CD4-positive, alpha-beta T cell (primary cell): ENCODE results near the gene RAET1L. TPM values are rescaled to one million over a fixed set of nuclear protein-coding genes. Genes with fewer than 3 reads are reported as not detected.
"Not testable (repeated sequence)": the region's sequence is repeated elsewhere in the genome, so short reads cannot be mapped to it uniquely, and the experiment has no call there.

Experiments
- ATAC-seq: fragments of 200-7000 bp; cut with Tn5 transposase; one replicate; pipeline ENCODE4 v1.10.0; 2022; ENCODE audit warnings: mild to moderate bottlenecking; ENCODE audit not compliant: poor library complexity
- CTCF ChIA-PET: fragments of 350-600 bp; sonication (Branson Sonifier 250); formaldehyde crosslinking; loops from one replicate; lab custom pipeline; 2021; ENCODE audit warnings: antibody characterized with exemption, inconsistent platforms; lab: Charles Lee
- POLR2A ChIA-PET: fragments of 350-600 bp; sonication (Branson Sonifier 250); formaldehyde crosslinking; loops from one replicate; lab custom pipeline; 2021; ENCODE audit warnings: antibody characterized with exemption, inconsistent platforms; lab: Charles Lee
- DNase-seq, 14 experiments: peaks; one replicate each; pipeline ENCODE4 v3.0.0-alpha.2; 2013 to 2020; ENCODE audit warnings: mixed read lengths in 2 of 14
- H3K27ac ChIP-seq, 2 donors: one replicate each; pipeline versions ENCODE4 v1.5.1 to v1.7.0; 2013; ENCODE audit warnings: low read length in 2 of 2, low read depth in 1 of 2, mild to moderate bottlenecking in 1 of 2
- H3K27me3 ChIP-seq, 2 experiments: 1 replicate in 1 of 2; 2 replicates in 1 of 2; pipeline versions ENCODE4 v1.6.1 to v1.7.0; 2013; ENCODE audit warnings: low read length in 2 of 2, control low read depth in 1 of 2, mild to moderate bottlenecking in 1 of 2, moderate library complexity in 1 of 2; ENCODE audit not compliant: insufficient read depth in 2 of 2, control insufficient read depth in 1 of 2
- H3K36me3 ChIP-seq: one replicate; pipeline ENCODE4 v1.6.1; 2013; ENCODE audit warnings: low read length, control low read depth; ENCODE audit not compliant: insufficient read depth
- H3K4me1 ChIP-seq: one replicate; pipeline ENCODE4 v1.6.1; 2013; ENCODE audit warnings: low read length, control low read depth; ENCODE audit not compliant: insufficient read depth
- H3K4me3 ChIP-seq: one replicate; pipeline ENCODE4 v1.5.1; 2013; ENCODE audit warnings: mild to moderate bottlenecking, low read length, moderate library complexity
- H3K9me3 ChIP-seq, 2 experiments: 1 replicate in 1 of 2; 2 replicates in 1 of 2; pipeline versions ENCODE4 v1.6.1 to v1.7.0; 2013; ENCODE audit warnings: low read length in 2 of 2, mild to moderate bottlenecking in 2 of 2, control low read depth in 1 of 2, moderate library complexity in 1 of 2; ENCODE audit not compliant: control insufficient read depth in 1 of 2, insufficient read depth in 1 of 2
- H3K27ac Mint-ChIP-seq: one replicate; pipeline ENCODE4 v1.8.0; 2020; ENCODE audit warnings: mixed read lengths
- H3K27me3 Mint-ChIP-seq: one replicate; pipeline ENCODE4 v1.8.0; 2021; ENCODE audit warnings: mixed read lengths
- H3K36me3 Mint-ChIP-seq: one replicate; pipeline ENCODE4 v1.8.0; 2021; ENCODE audit warnings: low read depth, mixed read lengths
- H3K4me1 Mint-ChIP-seq: one replicate; pipeline ENCODE4 v1.8.0; 2021; ENCODE audit warnings: low read depth, mixed read lengths
- H3K4me3 Mint-ChIP-seq: one replicate; pipeline ENCODE4 v1.8.0; 2020; ENCODE audit warnings: mild to moderate bottlenecking, mixed read lengths
- H3K9me3 Mint-ChIP-seq: one replicate; pipeline ENCODE4 v1.8.0; 2020; ENCODE audit warnings: mixed read lengths
- intact Hi-C, 2 experiments: fragments of 100-400 bp; cut with DNase I in 1 of 2; cut with micrococcal nuclease in 1 of 2; formaldehyde crosslinking; loops; one replicate each; pipeline versions ENCODE4 v1.15.1 to v1.9.0; 2023 to 2025; cut with DNase I, micrococcal nuclease
- total RNA-seq, 174 experiments: library from RNA in 2 of 174; stranded (reverse) in 2 of 174; gene quantifications; one replicate each; pipeline ENCODE4 v1.2.3 and lab custom pipeline; 2021 to 2026
- TF ChIP-seq, protein P1 (sequence below): fragments of 200-600 bp; IDR thresholded peaks from one replicate; pipeline ENCODE4 v1.8.0; 2022; ENCODE audit warnings: antibody characterized with exemption, mild to moderate bottlenecking

RAET1L gene
- total RNA-seq, 2 experiments from 2014 or later, result not detected

DNA sequence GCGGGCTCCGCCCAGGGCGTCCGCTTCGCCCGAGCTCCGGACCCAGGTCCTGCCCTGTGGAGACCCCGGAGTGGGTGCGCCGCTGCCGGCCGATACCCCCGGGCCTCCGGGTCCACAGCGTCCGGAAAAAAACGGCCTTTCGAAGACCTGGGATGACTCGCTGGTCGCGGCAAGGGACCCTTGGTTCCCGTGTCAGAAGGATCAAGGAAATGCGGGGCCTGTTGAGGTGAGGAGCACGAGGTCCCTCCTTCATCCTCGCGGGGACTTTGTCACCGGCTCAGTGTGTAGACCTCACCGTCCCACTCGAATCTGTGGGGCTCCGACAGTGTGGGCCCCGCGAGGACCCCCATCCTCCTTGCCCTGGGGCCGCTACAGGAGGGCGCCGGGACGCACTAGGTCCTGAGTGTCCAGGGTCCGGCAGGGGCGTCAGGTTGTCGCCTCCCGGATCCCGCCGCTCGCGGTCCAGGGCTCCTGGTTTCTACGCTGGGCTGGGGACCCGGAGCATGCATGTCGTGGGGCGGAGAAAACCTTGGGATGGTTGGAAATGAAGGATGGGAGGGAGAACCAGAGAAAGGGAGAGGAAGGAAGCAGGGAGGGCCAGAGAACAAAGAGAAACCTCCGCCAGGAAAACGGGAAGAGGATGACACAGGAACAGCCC is 10.6 kb downstream of the RAET1L start:
- POLR2A ChIA-PET, result not testable (repeated sequence)

DNA sequence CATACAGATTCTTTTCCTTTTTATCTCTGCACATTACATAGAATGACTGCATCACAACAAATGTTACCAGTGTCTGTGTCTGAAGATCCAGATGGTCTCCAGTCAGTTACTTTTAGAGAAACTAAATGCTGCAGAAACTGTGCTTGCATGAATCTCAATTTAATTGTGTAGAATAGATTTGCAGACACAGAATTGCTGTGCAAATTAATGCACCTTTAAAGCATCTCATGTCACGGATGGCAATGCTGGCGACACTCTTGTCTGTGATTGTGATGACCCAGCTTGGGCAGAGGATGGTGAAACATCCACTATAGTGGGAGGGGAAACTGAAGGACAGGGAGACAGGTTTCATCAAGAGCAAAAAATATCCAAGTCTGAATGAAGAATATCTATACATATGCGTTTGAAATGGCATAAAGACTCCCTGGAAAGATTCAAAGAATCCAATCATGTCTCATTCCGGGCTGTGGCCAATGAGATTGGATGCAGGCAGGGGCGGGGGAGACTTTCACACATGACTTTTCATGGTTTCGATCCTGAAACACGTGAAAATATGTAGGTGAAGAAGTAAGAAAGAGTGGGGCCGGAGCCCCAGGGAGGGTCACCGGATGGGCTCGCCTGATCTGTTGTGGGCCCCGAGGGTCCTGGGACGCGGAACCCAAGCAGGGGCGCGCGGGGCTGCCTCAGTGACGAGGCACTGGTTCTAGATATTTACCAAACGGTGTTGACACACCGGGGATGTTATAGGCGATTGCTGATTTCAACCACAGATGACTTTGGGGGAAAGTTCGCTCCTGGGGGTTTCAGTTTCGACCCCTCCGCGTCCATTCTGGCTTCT is 11.3 kb downstream of the RAET1L start:
- ATAC-seq, H3K27ac ChIP-seq, H3K36me3 ChIP-seq, CTCF ChIA-PET, H3K9me3 ChIP-seq, DNase-seq, H3K4me3 ChIP-seq, H3K36me3 Mint-ChIP-seq, H3K9me3 Mint-ChIP-seq, POLR2A ChIA-PET, H3K27ac Mint-ChIP-seq: not testable (repeated sequence)
- H3K4me1 Mint-ChIP-seq, result peaks cover 19% of the 10 kb centered on the region
- H3K4me3 Mint-ChIP-seq, result peak overlapping the region; percentile 45
- peaks cover 14% of the 10 kb centered on the region for H3K4me1 ChIP-seq
- peaks cover 88% of the 10 kb centered on the region for H3K27me3 Mint-ChIP-seq
- intact Hi-C loops, result loop anchor here in 1 of 2 experiments (10.0 kb wide), 1 partner anchor 469 kb away; the partner anchor contains the start of gene PPIL4
- peaks cover 34 to 64% of the 10 kb centered on the region in 2 experiments for H3K27me3 ChIP-seq

More for the DNA sequence above, 10.6 kb downstream of the RAET1L start:
- ATAC-seq, H3K36me3 ChIP-seq, H3K27ac Mint-ChIP-seq, DNase-seq, H3K27ac ChIP-seq, H3K9me3 Mint-ChIP-seq, CTCF ChIA-PET, H3K9me3 ChIP-seq, H3K4me3 Mint-ChIP-seq, H3K36me3 Mint-ChIP-seq, H3K4me3 ChIP-seq: not testable (repeated sequence)
- H3K27me3 Mint-ChIP-seq, result peaks cover 89% of the 10 kb centered on the region
- intact Hi-C loops, result loop anchor here in 1 of 2 experiments (5.0 to 10.0 kb wide), 2 partner anchors 292 to 470 kb away; partner anchors contain the start of gene PPIL4
- H3K4me1 ChIP-seq, result peaks cover 14% of the 10 kb centered on the region
- peaks cover 38 to 59% of the 10 kb centered on the region in 2 experiments for H3K27me3 ChIP-seq
- peaks cover 19% of the 10 kb centered on the region for H3K4me1 Mint-ChIP-seq

DNA sequence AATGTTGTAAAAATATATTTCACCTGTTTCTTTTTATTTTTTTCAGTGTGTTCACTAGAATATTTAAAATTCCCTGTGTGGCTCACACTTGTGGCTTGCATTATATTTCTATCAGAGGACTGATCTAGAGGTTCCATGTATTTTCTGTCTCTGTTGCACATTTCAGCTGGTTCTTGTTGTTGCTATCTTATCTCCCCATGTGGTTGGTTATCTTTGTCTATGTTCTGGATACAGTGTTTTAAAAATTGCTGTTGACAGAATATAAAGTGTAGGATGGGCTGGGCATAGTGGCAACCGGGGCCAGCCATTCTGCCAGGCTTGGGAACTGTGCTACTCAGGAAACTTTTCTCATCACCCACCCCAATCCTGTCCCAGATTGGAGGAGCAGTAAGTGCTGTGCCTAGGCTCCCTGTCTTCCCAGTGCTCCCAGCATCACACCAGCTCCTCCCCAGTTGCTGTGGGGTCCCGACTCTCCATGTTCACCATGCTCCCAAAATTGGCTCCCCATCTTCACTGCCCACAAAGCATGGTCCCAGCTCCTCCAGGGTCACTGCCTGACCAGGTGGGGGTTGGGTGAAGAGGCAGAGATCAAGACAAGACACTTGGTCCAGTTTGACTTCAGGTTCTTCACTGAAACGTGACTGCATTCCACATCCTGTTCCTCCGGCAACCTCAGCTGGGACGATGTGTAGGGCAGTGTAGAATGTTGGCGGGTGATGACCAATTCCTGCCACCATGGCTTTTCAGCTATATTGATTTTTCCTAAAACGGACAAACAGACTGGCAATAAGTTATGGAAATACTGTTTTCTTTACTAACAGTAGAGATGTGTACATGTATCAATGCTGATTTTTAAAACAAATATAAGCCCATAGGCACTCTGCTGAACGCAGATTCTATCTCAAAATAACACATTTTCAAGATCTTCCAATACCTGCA is 12.2 kb downstream of the RAET1L start:
- H3K4me3 Mint-ChIP-seq, result not testable (repeated sequence)

DNA sequence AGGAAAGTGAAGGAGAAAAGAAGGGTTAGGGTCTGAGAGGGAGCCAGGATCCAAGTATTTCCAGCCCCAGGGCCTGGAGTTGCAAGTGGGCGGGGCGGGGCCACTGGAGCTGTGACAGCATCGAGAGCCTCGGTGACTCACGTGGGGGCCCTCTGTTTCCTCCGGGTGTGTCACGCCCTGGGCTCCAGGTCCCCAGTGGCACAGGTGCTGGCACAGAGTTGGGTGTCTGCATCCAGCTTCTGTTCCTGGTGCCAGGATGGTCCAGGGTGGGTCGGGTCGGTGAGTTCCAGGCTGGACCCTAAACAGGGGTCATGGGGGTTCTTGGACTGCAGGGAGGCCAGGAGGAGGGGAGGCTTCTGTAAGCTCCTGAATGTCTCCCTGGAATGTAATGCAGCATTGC is 16.7 kb downstream of the RAET1L start:
- peaks cover 57% of the 10 kb centered on the region for H3K27me3 Mint-ChIP-seq
- peaks cover 16 to 35% of the 10 kb centered on the region in 2 experiments for H3K27me3 ChIP-seq
- no peak overlapping the region for H3K4me3 ChIP-seq
- H3K27ac ChIP-seq, result no peak overlapping the region
- no peaks in the 10 kb centered on the region for H3K9me3 ChIP-seq
- no peaks in the 10 kb centered on the region for H3K36me3 ChIP-seq
- POLR2A ChIA-PET, result no interaction called here
- CTCF ChIA-PET, result interaction anchor here (1.3 kb wide), 1 partner anchor 18 kb away, joined by 3 read pairs; no protein-coding TSS in a partner anchor
- H3K4me1 ChIP-seq, result peaks cover 32% of the 10 kb centered on the region
- TF ChIP-seq, protein P1, sequence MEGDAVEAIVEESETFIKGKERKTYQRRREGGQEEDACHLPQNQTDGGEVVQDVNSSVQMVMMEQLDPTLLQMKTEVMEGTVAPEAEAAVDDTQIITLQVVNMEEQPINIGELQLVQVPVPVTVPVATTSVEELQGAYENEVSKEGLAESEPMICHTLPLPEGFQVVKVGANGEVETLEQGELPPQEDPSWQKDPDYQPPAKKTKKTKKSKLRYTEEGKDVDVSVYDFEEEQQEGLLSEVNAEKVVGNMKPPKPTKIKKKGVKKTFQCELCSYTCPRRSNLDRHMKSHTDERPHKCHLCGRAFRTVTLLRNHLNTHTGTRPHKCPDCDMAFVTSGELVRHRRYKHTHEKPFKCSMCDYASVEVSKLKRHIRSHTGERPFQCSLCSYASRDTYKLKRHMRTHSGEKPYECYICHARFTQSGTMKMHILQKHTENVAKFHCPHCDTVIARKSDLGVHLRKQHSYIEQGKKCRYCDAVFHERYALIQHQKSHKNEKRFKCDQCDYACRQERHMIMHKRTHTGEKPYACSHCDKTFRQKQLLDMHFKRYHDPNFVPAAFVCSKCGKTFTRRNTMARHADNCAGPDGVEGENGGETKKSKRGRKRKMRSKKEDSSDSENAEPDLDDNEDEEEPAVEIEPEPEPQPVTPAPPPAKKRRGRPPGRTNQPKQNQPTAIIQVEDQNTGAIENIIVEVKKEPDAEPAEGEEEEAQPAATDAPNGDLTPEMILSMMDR, result no peak
- peaks cover 18% of the 10 kb centered on the region for H3K4me1 Mint-ChIP-seq
- no peak overlapping the region for H3K4me3 Mint-ChIP-seq
- ATAC-seq (no peak), DNase-seq (peak in 2 of 14 experiments; percentile 42 to 44)
- H3K27ac Mint-ChIP-seq, result no peak overlapping the region
- H3K9me3 Mint-ChIP-seq, result no peaks in the 10 kb centered on the region
- intact Hi-C loops, result loop anchor here (5.0 to 10.0 kb wide), 2 partner anchors 46 to 444 kb away; partner anchors contain the start of genes GINM1 (in 1 of the 2) and ULBP1 (in 1 of the 2)
- H3K36me3 Mint-ChIP-seq, result no peaks in the 10 kb centered on the region

More for the DNA sequence above, 12.2 kb downstream of the RAET1L start:
- intact Hi-C loops, result loop anchor here in 1 of 2 experiments (10.0 kb wide), 1 partner anchor 468 kb away; the partner anchor contains the start of gene PPIL4
- Mint-ChIP-seq H3K4me1 (peaks cover 19% of the 10 kb centered on the region), H3K27me3 (peaks cover 88% of the 10 kb centered on the region)
- peaks cover 16% of the 10 kb centered on the region for H3K4me1 ChIP-seq
- H3K4me3 ChIP-seq, H3K36me3 Mint-ChIP-seq, H3K27ac ChIP-seq, H3K9me3 Mint-ChIP-seq, DNase-seq, POLR2A ChIA-PET, H3K36me3 ChIP-seq, ATAC-seq, CTCF ChIA-PET, H3K27ac Mint-ChIP-seq, H3K9me3 ChIP-seq: not testable (repeated sequence)
- peaks cover 35 to 64% of the 10 kb centered on the region in 2 experiments for H3K27me3 ChIP-seq
